ENCODE data around the gene PCED1B. TPM values are rescaled to one million over a fixed set of nuclear protein-coding genes. Genes with fewer than 3 reads are reported as not detected.
"Not testable (repeated sequence)": the region's sequence is repeated elsewhere in the genome, so short reads cannot be mapped to it uniquely, and the experiment has no call there.

PCED1B gene
- total RNA-seq, 1 donor from 2014 or later: 1.2 TPM

DNA sequence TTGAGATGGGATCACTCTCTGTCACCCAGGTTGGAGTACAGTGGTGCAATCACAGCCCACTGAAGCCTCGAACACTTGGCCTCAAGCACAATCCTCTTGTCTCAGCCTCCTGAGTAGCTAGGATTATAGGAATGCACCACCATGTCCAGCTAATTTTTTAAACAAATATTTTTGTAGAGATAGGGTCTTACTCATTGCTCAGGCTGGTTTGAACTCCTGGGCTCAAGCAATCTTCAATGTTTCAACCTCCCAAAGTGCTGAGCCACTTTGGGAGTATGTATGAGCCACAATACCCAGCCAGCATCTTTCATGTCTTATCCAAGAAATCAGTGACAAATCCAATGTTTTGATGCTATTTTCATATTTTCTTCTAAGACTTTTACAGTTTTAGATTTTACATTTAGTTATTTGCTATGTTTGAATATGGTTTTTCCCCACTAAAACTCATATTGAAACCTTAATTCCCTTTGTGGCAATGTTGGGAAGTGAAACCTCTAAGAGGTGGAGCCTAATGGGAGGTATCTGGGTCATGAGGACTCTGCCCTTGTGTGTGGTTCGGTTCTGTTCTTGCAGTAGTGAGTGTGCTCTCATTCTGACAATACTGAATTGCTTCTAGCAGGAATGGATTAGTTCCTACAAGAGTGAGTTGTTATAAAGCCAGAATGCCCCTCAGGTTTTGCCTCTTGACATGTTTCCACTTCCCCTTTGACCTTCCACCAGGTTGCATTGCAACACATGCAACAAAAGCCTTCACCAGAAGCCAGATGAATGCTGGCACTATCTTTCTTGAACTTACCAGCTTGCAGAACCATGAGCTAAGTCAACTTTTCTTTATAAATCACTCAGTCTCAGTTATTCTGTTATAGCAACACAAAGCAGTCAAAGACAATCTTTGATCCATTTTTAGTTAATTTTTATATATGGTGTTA is 81.2 kb downstream of the PCED1B start:
- ATAC-seq (peak; percentile 85), DNase-seq (ENCODE audit: low spot score) (no peak)

DNA sequence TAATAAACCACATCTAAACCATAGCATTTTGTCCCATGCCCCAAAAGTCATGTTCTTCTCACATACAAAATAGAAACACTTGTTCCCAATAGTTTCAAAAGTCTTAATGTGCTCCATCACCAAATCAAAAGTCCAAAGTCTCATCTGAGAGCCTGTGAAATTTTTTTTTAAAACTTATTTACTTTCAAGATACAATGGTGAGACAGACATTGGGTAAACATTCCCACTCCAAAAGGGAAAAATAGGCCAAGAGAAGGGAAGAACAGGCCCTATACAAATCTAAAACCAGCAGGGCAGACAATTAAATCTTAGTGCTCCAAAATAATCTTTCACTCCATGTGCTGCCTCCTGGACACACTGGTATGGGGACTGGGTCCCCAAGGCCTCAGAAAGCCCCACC is 84.7 kb downstream of the PCED1B start:
- DNase-seq (ENCODE audit: low spot score) (no peak), ATAC-seq (no peak)

DNA sequence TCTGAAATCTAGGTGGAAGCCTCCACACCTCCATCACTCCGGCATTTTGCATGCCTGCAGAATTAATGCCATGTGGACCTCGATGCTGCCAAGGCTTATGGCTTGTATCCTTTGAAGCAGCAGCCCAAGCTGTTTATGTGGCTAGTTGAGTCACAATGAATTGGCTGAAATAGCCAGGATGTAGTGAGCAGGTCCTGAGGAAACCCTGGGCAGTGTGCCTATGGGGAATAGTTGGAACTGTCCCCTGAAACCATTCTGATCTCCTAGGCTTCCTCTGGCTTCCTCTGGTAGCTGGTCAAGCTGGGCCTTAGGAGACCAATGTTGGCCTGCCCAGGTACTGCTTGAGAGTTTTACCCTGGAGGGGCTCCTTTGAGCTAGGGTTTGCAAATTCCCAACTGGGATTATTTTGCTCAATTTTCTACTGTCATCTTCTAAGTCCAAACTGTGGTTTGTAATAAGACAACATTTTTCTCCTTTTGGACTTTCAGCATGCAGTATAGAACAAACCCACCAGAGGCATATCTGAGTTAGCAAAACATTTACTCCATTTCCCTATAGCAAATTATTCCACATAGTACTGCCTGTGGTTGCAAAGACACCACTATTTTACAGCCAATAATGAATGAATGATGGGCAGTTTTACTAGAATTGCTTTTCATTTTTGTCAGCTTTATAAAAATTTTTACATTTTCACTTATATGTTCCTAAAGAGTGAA is 85.5 kb downstream of the PCED1B start:
- ATAC-seq (no peak), DNase-seq (ENCODE audit: low spot score) (no peak)

DNA sequence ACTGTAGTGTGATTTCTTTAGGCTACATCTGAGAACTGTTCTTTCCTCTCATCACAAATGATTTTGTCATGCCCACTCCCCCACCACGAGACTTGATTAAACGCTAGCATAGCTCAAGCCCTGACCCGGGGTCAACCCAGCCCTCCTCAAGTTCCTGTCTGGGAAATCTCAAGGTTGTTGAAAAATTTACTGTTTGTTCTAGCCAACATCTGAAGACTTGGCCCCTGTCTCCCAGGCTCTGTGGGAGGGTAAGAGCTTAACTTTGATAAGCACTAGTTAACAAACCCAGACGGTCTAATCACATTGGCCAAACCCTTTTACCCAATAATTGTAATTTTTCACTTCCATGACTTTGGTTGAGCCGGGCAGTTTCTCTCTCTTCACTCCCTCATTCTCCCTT is 86.5 kb downstream of the PCED1B start:
- DNase-seq (ENCODE audit: low spot score): no peak
- ATAC-seq: no peak

DNA sequence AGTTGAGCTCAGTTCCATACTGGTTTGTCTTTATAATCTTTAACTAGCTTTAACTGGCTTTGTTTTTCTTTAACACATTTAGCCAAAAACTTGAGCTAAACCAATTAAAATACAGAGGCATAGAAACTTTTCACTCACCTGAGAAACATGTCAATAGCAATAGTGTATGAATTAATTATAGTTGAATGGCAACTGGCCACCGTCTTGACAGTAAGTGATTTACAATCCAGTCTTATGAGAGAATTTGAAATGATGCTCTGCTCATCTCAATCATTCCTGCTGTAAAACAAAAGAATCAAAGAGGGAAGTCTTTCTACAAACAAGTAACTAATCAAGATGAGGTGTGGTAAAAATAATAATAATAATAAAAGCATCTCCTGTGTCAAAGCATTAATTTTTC is 86.9 kb downstream of the PCED1B start:
- DNase-seq (ENCODE audit: low spot score): no peak
- ATAC-seq: no peak

DNA sequence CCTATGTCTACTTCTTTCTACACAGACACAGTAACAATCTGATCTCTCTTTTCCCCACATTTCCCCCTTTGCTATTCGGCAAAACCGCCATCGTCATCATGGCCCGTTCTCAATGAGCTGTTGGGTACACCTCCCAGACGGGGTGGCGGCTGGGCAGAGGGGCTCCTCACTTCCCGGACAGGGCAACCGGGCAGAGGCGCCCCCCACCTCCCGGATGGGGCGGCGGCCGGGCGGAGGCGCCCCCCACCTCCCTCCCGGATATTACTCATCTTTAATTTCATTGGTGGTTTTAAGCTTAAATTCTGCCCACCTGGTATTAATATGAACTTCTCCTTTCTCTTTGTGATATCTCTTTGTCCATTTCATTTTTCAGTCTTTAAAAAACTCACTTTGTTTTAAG is 90.9 kb downstream of the PCED1B start:
- DNase-seq (ENCODE audit: low spot score): not testable (repeated sequence)

DNA sequence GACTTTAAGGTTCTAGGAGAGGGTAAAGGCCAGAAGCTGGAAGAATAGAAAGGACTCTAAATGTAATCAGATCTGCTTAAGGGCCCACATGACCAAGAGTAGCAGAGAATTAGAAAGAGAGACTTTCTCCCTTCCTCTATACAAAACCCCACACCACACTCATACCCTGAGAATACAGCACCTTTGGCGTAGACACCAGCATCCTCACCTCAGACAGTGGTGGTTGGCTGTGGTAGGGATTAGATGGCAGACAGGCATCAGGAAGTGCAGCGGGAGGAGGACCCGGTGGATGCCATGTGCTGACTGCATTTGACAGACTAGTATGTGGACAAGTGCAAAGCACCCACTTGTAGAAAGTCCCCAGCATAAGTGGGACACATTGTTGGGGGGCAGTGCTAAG is 98.6 kb downstream of the PCED1B start:
- no peak for DNase-seq (ENCODE audit: low spot score)
- no peak for ATAC-seq

More for the DNA sequence above, 90.9 kb downstream of the PCED1B start:
- not testable (repeated sequence) for ATAC-seq

DNA sequence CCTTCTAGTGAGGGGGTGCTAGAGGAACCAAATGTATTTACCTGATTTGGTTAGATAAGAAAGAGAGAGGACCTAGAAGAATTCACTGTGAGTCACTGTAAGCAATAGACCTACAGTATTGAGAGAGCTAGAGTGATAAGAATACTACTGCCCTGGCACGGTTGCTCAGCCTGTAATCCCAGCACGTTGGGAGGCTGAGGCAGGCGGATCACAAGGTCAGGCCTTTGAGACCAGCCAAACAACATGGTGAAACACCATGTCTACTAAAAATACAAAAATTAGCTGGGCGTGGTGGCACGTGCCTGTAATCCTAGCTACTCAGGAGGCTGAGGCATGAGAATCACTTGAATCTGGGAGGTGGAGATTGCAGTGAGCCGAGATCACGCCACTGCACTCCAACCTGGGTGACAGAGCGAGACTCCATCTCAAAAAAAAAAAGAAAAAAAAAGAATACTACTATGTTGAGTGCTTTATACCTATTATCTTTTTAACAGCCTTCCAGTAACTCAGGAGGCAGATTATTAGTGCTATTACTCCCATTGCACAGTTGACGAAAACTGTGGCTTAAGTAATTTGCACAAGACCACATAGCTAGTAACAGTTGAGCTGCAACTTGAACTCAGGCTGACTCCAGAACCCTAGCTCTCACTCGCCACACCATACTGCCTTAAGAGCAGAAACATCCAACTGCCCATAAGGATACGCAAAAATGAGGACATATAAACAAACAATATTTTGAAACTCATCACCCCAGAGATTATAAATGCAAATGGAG is 102.9 kb downstream of the PCED1B start:
- DNase-seq (ENCODE audit: low spot score): not testable (repeated sequence)

DNA sequence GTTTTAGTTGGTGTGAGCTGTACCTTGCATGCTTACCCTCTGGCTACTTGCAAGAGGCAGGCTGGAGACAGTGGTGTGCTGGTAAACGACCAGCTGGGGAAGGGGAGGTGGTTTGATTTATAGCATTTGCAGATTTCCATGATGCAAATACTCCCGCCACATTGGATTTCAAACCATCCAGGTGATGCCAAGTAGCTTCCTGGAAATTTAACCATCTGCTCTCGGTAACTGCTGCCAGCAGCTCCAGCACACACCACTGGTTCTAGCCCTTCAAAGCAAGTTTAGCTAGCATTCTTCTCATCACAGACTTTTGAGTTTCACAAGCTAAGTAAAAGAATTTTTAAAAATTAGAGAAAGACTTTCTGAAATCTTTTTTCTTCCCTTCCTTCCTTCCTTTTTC is 104.8 kb downstream of the PCED1B start:
- no peak for ATAC-seq
- no peak for DNase-seq (ENCODE audit: low spot score)

More for the DNA sequence above, 102.9 kb downstream of the PCED1B start:
- not testable (repeated sequence) for ATAC-seq

DNA sequence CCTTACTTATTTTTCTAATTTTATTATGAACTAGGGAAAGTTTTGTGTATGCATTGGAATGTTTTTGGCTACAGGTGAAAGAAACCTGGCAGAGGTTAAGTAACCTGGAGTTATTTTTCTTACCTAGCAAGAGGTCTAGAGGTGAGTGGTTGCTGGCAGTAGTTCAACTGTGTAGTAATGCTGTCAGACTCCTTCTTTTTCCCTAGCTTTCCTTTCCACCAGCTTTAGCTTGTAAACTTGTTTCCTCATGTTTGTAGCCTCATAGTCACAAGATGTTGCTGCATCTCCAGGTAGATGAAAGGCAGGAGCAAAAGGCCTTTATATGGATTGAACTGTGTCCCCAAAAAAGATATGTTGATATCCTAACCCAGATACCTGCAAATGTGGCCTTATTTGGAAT is 105.4 kb downstream of the PCED1B start:
- ATAC-seq (no peak), DNase-seq (ENCODE audit: low spot score) (no peak)

DNA sequence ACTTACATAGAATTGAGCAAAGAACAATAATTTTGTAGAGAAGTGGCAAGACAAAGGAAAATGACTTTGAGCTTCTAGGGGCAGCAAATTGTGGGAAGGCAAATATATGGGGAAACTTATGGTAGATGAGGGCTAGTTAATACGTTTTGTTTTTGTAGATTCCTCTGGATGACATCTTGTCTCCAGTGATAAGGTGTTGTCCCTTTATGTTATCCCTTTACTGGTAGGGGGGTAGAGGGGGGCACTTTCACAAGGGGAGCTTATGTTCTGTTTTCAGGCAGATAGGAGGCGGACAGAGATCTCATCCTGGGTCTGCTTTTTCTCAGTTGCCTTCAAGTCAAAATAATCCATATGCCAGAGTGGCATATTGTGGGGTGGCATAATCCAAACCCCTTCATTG is 106.8 kb downstream of the PCED1B start:
- ATAC-seq (no peak), DNase-seq (ENCODE audit: low spot score) (no peak)

DNA sequence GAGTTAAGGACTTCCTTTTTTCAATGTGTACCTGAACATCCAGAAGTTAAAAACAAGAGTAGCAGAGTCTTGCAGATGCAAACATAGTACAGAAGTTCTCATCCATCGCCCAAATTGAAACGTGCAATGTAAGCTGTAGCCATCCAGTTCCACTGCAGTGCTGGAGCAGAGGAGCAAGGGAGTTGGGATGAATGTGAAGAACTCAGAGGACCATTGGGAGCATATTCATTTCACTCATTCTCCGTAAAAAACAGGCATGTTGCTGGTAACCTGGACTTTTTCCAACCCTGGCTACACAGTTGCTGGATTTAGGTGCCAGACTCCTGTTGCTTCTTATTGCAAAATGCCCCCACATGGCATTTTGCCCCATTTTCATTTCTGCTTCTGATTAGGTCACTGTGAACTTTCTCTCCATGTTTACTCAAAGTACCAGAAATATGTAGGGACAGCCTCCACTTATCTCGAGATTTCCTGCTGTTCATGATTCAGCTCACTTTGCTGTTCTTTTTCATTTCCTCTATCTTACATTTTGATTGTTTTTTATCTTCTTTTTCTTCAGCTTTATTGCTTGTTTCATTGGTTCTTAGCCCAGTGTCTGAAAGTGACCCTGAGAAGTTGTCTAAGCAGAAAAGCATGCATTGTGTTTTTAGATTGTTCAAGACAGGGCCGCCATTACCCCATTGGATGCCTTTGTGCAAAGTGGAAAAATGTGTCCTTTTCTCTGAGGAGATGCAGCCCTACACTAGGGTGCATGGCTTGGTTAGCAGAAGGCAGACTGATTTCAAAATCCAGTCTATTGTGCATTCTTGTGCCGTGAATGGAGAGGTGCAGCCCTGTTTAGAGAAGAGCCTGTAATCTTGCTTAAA is 109.4 kb downstream of the PCED1B start:
- ATAC-seq: peak; percentile 69
- DNase-seq (ENCODE audit: low spot score): no peak

DNA sequence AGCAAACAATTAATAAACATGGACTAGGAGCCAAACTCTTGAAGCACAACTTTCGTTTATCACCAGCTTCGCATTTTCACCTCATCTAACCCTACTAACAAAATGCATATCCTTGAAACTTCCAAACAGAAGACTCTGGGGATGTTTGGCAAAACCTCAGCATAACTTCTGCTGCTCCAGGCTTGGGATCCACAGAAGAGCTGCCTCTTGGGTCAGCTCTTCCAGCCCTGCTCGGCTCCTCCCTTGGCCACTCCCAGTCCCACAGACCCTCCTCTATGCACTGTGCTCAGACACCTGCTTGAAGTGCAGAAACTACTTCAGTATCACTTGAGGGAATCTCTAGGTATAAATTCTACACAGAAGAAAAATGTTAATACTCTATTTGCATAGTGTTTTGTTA is 110.3 kb downstream of the PCED1B start:
- no peak for ATAC-seq
- DNase-seq (ENCODE audit: low spot score): no peak

DNA sequence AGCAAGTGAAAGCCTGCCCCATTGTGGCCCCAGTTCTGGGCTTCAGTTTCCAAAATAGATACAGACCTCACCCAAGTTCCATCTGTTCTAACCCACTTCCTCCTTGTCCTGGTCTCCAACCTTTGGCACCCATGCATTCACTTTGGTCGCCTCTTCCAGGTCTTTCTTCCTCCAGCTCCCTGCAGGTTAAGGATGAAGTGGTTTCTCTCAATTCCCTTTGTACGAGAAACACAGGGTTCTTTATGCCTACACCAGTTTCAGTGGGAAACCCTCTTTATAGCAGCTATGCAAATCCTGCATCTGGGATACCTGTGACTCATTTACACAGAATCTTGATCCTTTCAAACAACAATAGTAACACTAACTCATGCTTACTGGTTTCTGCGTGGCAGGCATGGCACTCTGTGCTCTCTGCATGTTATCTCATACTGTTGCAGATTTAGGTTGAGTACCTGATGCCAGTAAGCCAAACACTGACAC is 110.9 kb downstream of the PCED1B start:
- DNase-seq (ENCODE audit: low spot score) (no peak), ATAC-seq (no peak)

DNA sequence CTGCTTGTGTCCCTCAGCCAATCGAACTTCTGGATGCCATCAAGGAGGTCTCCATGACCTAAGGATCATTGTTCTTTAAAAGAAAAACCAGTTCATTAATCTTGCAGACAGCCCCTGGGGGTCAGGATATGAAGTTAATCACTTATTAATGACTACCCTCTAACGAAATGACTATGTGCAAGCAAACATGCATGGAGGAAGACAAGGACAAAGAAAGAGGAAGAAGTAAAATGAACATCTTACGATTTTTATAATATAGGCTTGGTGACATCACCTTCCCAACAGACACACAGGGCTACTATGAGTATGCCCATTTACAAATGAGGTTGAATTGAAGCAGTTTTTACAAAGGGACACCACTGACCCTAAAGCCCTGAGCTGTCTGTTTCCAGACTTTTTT is 111.5 kb downstream of the PCED1B start:
- ATAC-seq: no peak

DNA sequence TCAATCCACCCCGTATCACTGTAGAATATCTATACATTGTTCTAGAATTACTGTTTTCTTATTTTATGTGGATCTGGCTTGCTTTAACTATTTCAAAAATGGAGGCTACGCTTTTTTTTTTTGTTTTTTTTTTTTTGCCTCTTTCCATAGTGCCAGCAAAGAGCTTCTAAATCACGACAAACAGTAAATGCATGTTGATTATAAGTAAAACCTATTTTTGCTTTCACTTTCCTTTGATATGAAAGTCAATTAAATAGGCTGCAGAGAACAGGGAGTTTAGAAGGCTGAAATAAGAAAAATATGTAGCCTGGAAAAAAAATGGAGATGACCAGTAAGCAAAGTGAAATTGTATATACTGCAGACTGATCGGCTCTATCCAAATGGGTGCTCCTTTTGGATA is 112.6 kb downstream of the PCED1B start:
- ATAC-seq (no peak), DNase-seq (ENCODE audit: low spot score) (no peak)

More for the DNA sequence above, 111.5 kb downstream of the PCED1B start:
- no peak for DNase-seq (ENCODE audit: low spot score)

DNA sequence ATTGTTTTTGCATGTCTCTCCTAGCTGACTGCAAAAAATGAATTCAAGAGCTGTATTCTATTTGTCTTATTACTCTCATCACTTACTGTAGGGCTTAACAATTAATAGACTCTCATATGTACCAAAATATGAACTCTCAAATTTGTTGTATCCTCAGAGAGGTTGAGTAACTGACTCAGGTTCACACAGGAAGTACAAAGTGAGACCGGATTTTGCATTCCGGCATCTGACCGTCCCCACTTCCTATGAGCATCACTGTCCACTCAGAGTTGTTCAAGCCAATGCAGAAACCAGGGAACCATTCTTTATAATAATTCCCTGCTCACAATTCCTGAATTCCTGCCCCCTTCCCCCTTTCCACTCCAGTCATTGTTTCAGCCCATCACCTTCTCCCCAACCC is 113.6 kb downstream of the PCED1B start:
- DNase-seq (ENCODE audit: low spot score) (no peak), ATAC-seq (no peak)

DNA sequence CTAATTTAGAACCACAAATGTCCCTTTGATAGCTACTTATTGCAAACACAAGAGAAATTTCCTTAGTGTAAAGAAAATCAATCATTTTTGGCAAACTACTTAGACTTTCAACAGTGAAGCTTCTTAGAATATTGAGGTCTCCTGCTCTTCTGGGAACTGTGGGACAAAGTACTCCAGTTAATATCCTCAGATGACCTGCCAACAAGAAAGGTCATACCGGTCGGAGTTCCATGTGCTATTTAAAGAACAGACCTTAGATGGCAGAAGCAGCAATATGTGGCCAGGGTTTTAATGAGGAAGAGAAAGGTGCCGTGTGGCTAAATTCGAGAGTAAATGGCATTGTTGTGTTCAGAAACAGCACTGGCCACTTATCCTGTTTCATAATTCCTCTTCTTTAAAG is 115.1 kb downstream of the PCED1B start:
- DNase-seq (ENCODE audit: low spot score) (no peak), ATAC-seq (peak; percentile 97)

DNA sequence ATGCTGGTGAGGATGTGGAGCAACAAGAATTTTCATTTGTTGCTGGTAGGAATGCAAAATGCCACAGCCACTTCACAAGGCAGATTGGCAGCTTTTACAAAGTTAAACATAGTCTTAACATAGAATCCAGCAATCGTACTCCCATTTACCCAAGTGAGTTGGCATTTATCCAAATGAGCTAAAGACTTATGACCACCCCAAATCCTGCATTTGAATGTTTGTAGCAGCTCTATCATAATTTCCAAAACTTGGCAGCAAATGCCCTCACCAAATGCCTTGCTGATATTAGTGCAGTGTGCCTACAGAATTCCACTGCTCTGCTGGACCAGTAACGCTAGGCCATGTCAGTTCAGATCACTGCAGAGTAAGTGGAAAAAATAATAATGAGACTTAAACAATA is 121.0 kb downstream of the PCED1B start:
- DNase-seq (ENCODE audit: low spot score) (no peak), ATAC-seq (no peak)

DNA sequence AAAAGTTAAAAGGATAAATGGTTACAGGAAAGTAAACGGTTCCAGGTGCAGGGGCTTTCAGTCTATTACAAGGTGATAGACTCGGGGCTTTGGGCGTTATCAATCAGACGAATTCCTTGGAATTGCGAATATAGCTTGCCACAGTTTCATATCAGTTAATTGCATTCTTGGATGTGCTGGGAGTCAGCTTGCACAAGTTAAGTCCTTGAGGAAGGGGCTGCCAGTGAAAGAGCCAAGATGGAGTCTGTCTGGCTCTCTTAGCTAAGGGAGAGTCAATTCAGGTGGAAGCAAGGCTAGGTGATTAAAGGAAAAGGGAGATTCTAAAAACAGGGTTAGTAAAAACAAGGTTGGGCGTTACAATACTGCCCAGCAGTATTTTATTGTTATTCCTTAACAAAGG is 121.8 kb downstream of the PCED1B start:
- not testable (repeated sequence) for ATAC-seq; DNase-seq (ENCODE audit: low spot score)

Measured in left lobe of liver (tissue), 2 donors.